Measurements from ENCODE around the gene PGA3. TPM values are rescaled to one million over a fixed set of nuclear protein-coding genes. Genes with fewer than 3 reads are reported as not detected.

The PGA3 gene
- total and polyA plus RNA-seq, 7 donors = 0.06 to 25.2 (median 2.5) TPM; not detected in 2

DNA sequence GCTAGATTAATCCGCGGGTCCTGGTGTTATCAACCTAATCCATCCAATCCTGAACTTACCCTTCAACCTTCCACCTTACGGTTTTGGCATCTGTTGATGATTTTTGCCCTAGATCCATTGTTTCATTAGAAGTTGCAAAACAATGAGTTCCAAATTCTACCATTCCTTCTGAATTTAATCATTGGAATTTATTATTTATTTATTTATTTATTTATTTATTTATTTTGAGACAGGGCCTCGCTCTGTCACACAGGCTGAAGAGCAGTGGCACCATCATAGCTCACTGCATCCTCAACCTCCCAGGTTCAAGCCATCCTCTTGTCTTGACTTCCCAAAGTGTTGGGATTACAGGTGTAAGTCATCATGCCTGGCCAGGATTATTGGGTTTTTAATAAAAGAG is 21.8 kb upstream of the PGA3 start:
- H3K27me3 ChIP-seq = no peaks in the 10 kb centered on the region
- TF ChIP-seq POLR2AphosphoS5 (IDR thresholded peaks at IDR 0.05) = no peak
- no peak for TF ChIP-seq EP300 (IDR thresholded peaks at IDR 0.05)
- no peak for TF ChIP-seq CTCF (IDR thresholded peaks at IDR 0.05)
- TF ChIP-seq POLR2A (IDR thresholded peaks at IDR 0.05) = no peak
- DNase-seq = no peak

GRCh38 chr11:61183645-61184044 is 19.7 kb upstream of the PGA3 start:
- no peaks in the 10 kb centered on the region for H3K9me3 ChIP-seq

More for the DNA sequence above, 21.8 kb upstream of the PGA3 start:
- intact Hi-C loops (cut with DNase I) = no loop called here
- Histone ChIP-seq H3K9me3 (no peaks in the 10 kb centered on the region), H3K27ac (no peak overlapping the region), H3K4me1 (no peaks in the 10 kb centered on the region), H3K4me3 (no peak overlapping the region), H3K36me3 (no peaks in the 10 kb centered on the region)
- WGBS, 2 donors = 95 to 98% methylated on average over 4 of the region's 4 CpGs

GRCh38 chr11:61186504-61186903 is 16.8 kb upstream of the PGA3 start:
- H3K36me3 ChIP-seq = no peaks in the 10 kb centered on the region
- WGBS, 2 donors = 86% methylated on average over 8 of the region's 8 CpGs
- no peak overlapping the region for H3K27ac ChIP-seq
- intact Hi-C loops (cut with DNase I) = loop anchor here (2.0 kb wide), 2 partner anchors 60 to 356 kb away; no protein-coding TSS in a partner anchor
- no peak overlapping the region for H3K4me3 ChIP-seq
- no peak for DNase-seq
- H3K9me3 ChIP-seq = no peaks in the 10 kb centered on the region
- no peak for TF ChIP-seq EP300 (IDR thresholded peaks at IDR 0.05)
- H3K4me1 ChIP-seq = no peaks in the 10 kb centered on the region
- no peaks in the 10 kb centered on the region for H3K27me3 ChIP-seq

More at GRCh38 chr11:61183645-61184044, 19.7 kb upstream of the PGA3 start:
- H3K4me3 ChIP-seq = no peak overlapping the region
- no peak overlapping the region for H3K27ac ChIP-seq
- no peaks in the 10 kb centered on the region for H3K27me3 ChIP-seq
- WGBS, 2 donors = 70 to 84% methylated on average over 4 of the region's 4 CpGs
- no peaks in the 10 kb centered on the region for H3K36me3 ChIP-seq
- no peak for TF ChIP-seq POLR2AphosphoS5 (IDR thresholded peaks at IDR 0.05)
- TF ChIP-seq CTCF (IDR thresholded peaks at IDR 0.05) = no peak
- TF ChIP-seq EP300 (IDR thresholded peaks at IDR 0.05) = no peak
- DNase-seq = peak; percentile 4
- no peaks in the 10 kb centered on the region for H3K4me1 ChIP-seq
- intact Hi-C loops (cut with DNase I) = no loop called here

GRCh38 chr11:61187505-61188130 is 15.7 kb upstream of the PGA3 start:
- Histone ChIP-seq H3K4me1 (no peaks in the 10 kb centered on the region), H3K27ac (no peak overlapping the region), H3K9me3 (no peaks in the 10 kb centered on the region), H3K36me3 (no peaks in the 10 kb centered on the region), H3K4me3 (no peak overlapping the region), H3K27me3 (no peaks in the 10 kb centered on the region)
- WGBS, 2 donors = 39 to 42% methylated on average over 11 of the region's 11 CpGs
- intact Hi-C loops (cut with DNase I) = loop anchor here (2.0 kb wide), 2 partner anchors 61 to 357 kb away; no protein-coding TSS in a partner anchor
- TF ChIP-seq CTCF (IDR thresholded peaks at IDR 0.05) = peak; percentile 70 to 95 (median 88)
- no peak for TF ChIP-seq POLR2AphosphoS5 (IDR thresholded peaks at IDR 0.05)
- TF ChIP-seq POLR2A (IDR thresholded peaks at IDR 0.05) = no peak
- TF ChIP-seq EP300 (IDR thresholded peaks at IDR 0.05) = no peak
- DNase-seq = peak; percentile 85

- WGBS, 2 donors = 78 to 81% methylated on average over 8 of the region's 8 CpGs
- intact Hi-C loops (cut with DNase I) = no loop called here
- TF ChIP-seq EP300 (IDR thresholded peaks at IDR 0.05) (no peak), POLR2AphosphoS5 (IDR thresholded peaks at IDR 0.05) (no peak), CTCF (IDR thresholded peaks at IDR 0.05) (no peak), POLR2A (IDR thresholded peaks at IDR 0.05) (no peak)
- Histone ChIP-seq H3K4me3 (no peak overlapping the region), H3K4me1 (no peaks in the 10 kb centered on the region), H3K27ac (no peak overlapping the region), H3K36me3 (no peaks in the 10 kb centered on the region), H3K9me3 (no peaks in the 10 kb centered on the region), H3K27me3 (no peaks in the 10 kb centered on the region)
- DNase-seq = no peak
Observed at GRCh38 chr11:61189933-61190332, 13.4 kb upstream of the PGA3 start.
